Common myeloid progenitor, CD34-positive (primary cell): ENCODE data around the gene RPN2.

Source experiments
- CTCF ChIA-PET: fragments of 350-600 bp; sonication (Branson Sonifier 250); formaldehyde crosslinking; loops from one replicate; lab custom pipeline; 2021; ENCODE audit warnings: antibody characterized with exemption; lab: Charles Lee
- POLR2A ChIA-PET: fragments of 350-600 bp; sonication (Branson Sonifier 250); formaldehyde crosslinking; loops from one replicate; lab custom pipeline; 2021; ENCODE audit warnings: antibody characterized with exemption; lab: Charles Lee
- DNase-seq, 3 donors: peaks; one replicate each; pipeline versions ENCODE4 v3.0.0 to v3.0.0-alpha.2; 2013
- H3K27ac ChIP-seq, 2 experiments: 1 replicate in 1 of 2; 2 replicates in 1 of 2; pipeline ENCODE4 v1.7.0; 2013; ENCODE audit warnings: inconsistent platforms in 2 of 2, low read length in 2 of 2, mild to moderate bottlenecking in 2 of 2, low read depth in 1 of 2, moderate library complexity in 1 of 2; ENCODE audit not compliant: severe bottlenecking in 2 of 2, insufficient read depth in 1 of 2, poor library complexity in 1 of 2
- H3K27me3 ChIP-seq, 5 experiments: replicated peaks in 2 of 5; 1 replicate in 3 of 5; 2 replicates in 2 of 5; pipeline versions ENCODE4 v1.6.1 to v1.7.0; 2013; ENCODE audit warnings: low read length in 4 of 5, mild to moderate bottlenecking in 2 of 5, moderate library complexity in 2 of 5, inconsistent platforms in 1 of 5; ENCODE audit not compliant: insufficient read depth in 5 of 5, control insufficient read depth in 4 of 5
- H3K36me3 ChIP-seq, 4 experiments: 1 replicate in 2 of 4; 2 replicates in 2 of 4; pipeline versions ENCODE4 v1.6.1 to v1.7.0; 2013; ENCODE audit warnings: low read length in 3 of 4, control low read depth in 1 of 4, mild to moderate bottlenecking in 1 of 4; ENCODE audit not compliant: control insufficient read depth in 4 of 4, insufficient read depth in 4 of 4
- H3K4me1 ChIP-seq, 4 experiments: 1 replicate in 3 of 4; 2 replicates in 1 of 4; pipeline versions ENCODE4 v1.6.1 to v1.7.1; 2013; ENCODE audit warnings: low read length in 3 of 4, mild to moderate bottlenecking in 3 of 4, control low read depth in 1 of 4, inconsistent platforms in 1 of 4, moderate library complexity in 1 of 4; ENCODE audit not compliant: control insufficient read depth in 4 of 4, insufficient read depth in 4 of 4; ENCODE audit errors: control extremely low read depth in 1 of 4
- H3K4me3 ChIP-seq, 7 experiments: 1 replicate in 4 of 7; 2 replicates in 3 of 7; pipeline versions ENCODE4 v1.5.1 to v1.7.0; 2013; ENCODE audit warnings: mild to moderate bottlenecking in 7 of 7, low read length in 6 of 7, moderate library complexity in 6 of 7, inconsistent platforms in 2 of 7, low read depth in 2 of 7, control low read depth in 1 of 7; ENCODE audit not compliant: insufficient read depth in 4 of 7, control insufficient read depth in 1 of 7; ENCODE audit errors: extremely low read depth in 1 of 7
- H3K9me3 ChIP-seq, 5 experiments: 1 replicate in 4 of 5; 2 replicates in 1 of 5; pipeline versions ENCODE4 v1.6.1 to v1.7.1; 2013; ENCODE audit warnings: low read length in 4 of 5, mild to moderate bottlenecking in 2 of 5, inconsistent platforms in 1 of 5, low read depth in 1 of 5, moderate library complexity in 1 of 5; ENCODE audit not compliant: control insufficient read depth in 4 of 5, insufficient read depth in 2 of 5; ENCODE audit errors: control extremely low read depth in 1 of 5
- WGBS: methylation state at CpG from one replicate; pipeline ENCODE4 v1.1.5; 2013; ENCODE audit not compliant: insufficient coverage; 5-methylcytosine and 5-hydroxymethylcytosine counted together

The RPN2 gene

GRCh38 chr20:37192137-37192854 lies 13.2 kb downstream of the RPN2 start:
- ChIA-PET CTCF (interaction anchor here (0.5 to 9.4 kb wide), 13 partner anchors 9 to 343 kb away, joined by 3 to 58 read pairs (median 5); partner anchors contain the start of genes MROH8 and RPN2), POLR2A (interaction anchor here (1.5 kb wide), 1 partner anchor 13 kb away, joined by 6 read pairs; the partner anchor contains the start of genes MROH8 and RPN2)
- H3K4me3 ChIP-seq: no peak overlapping the region
- H3K4me1 ChIP-seq: peaks cover 12 to 70% (median 52%) of the 10 kb centered on the region in 4 experiments
- H3K9me3 ChIP-seq: no peaks in the 10 kb centered on the region
- peaks cover 0 to 58% (median 8%) of the 10 kb centered on the region in 4 experiments for H3K36me3 ChIP-seq
- DNase-seq: peak; percentile 80 to 93 (median 92)
- H3K27me3 ChIP-seq: no peaks in the 10 kb centered on the region
- WGBS: 33% methylated on average over 3 of the region's 5 CpGs
- no peak overlapping the region for H3K27ac ChIP-seq

GRCh38 chr20:37193226-37193625 lies 14.1 kb downstream of the RPN2 start:
- H3K27ac ChIP-seq: peak overlapping the region in 1 of 2 experiments; percentile 47
- no peaks in the 10 kb centered on the region for H3K9me3 ChIP-seq
- POLR2A ChIA-PET: interaction anchor here (0.6 to 1.5 kb wide), 2 partner anchors 14 to 21 kb away, joined by 3 to 6 read pairs; partner anchors contain the start of genes MROH8 and RPN2
- peaks cover 4 to 64% (median 11%) of the 10 kb centered on the region in 4 experiments for H3K36me3 ChIP-seq
- WGBS: 78% methylated on average over 3 of the region's 3 CpGs
- DNase-seq: no peak
- no peak overlapping the region for H3K4me3 ChIP-seq
- no peaks in the 10 kb centered on the region for H3K27me3 ChIP-seq
- CTCF ChIA-PET: interaction anchor here (0.7 to 9.4 kb wide), 5 partner anchors 15 to 344 kb away, joined by 3 to 58 read pairs (median 4); partner anchors contain the start of genes MROH8 and RPN2
- H3K4me1 ChIP-seq: peaks cover 12 to 70% (median 52%) of the 10 kb centered on the region in 4 experiments

- CTCF ChIA-PET: interaction anchor here (1.4 to 9.4 kb wide), 5 partner anchors 16 to 344 kb away, joined by 3 to 58 read pairs (median 21); partner anchors contain the start of genes MROH8 and RPN2
- WGBS: 97% methylated on average over 8 of the region's 8 CpGs
- Histone ChIP-seq H3K9me3 (no peaks in the 10 kb centered on the region), H3K27me3 (no peaks in the 10 kb centered on the region), H3K4me3 (peak overlapping the region in 2 of 7 experiments; percentile 16 to 50), H3K4me1 (peaks cover 12 to 67% (median 51%) of the 10 kb centered on the region in 4 experiments), H3K27ac (peak overlapping the region in 1 of 2 experiments; percentile 47), H3K36me3 (peaks cover 10 to 64% (median 14%) of the 10 kb centered on the region in 4 experiments)
- peak in 1 of 3 donors; percentile 13 for DNase-seq
- POLR2A ChIA-PET: interaction anchor here (0.6 kb wide), 1 partner anchor 22 kb away, joined by 3 read pairs; no protein-coding TSS in a partner anchor
Observed at GRCh38 chr20:37193821-37194220, 14.7 kb downstream of the RPN2 start.

DNA sequence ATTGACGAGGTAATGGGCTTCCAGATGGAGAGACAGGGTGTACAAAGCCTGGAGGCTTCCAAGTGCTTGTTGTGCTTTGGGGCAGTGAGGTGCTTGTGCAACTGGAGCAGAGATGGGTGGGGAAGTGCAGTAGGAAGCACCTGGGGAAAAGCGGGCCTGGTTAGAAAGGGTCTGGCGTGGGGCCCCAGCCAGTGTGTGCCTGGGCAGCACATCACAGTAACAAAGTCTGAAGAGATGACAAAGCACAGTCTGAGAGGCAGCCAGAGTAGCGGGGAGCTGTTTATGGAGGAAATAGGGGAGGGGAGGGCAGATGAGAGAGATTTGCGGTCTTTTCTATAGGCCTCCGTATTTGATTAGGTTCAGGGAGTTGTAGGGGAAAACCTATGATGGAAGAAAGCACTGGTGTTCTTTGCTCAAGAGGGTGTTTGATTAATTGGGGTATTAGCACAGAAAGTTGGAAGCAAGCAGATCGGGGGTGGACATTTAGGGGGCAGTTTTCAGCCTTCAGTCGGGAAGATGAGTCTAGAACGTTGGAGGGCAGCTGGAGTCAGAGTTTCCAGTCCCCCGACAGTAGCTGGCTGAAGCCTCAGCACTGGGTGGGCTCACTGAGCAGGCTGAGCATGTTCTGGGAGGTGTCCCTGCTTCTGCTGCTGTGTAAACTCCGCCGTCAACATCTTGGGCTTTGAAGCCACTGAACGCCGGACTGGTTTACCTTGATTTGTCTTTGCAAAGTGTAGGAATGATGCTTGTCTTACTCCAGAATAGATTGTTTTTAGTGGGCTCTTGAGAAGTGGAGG lies 15.7 kb downstream of the RPN2 start:
- DNase-seq: peak; percentile 70 to 93 (median 91)
- H3K4me3 ChIP-seq: peak overlapping the region in 6 of 7 experiments; percentile 8 to 58 (median 46)
- peaks cover 15 to 62% (median 22%) of the 10 kb centered on the region in 4 experiments for H3K36me3 ChIP-seq
- no peaks in the 10 kb centered on the region for H3K27me3 ChIP-seq
- 21% methylated on average over 14 of the region's 14 CpGs for WGBS
- no peaks in the 10 kb centered on the region for H3K9me3 ChIP-seq
- ChIA-PET CTCF (interaction anchor here (0.9 to 9.4 kb wide), 20 partner anchors 9 to 350 kb away, joined by 3 to 58 read pairs (median 6); partner anchors contain the start of genes MROH8 and RPN2), POLR2A (interaction anchor here (0.6 to 2.0 kb wide), 3 partner anchors 10 to 1235 kb away, joined by 3 to 7 read pairs (median 3); partner anchors contain the start of genes MROH8 and RPN2)
- peaks cover 12 to 57% (median 46%) of the 10 kb centered on the region in 4 experiments for H3K4me1 ChIP-seq
- peak overlapping the region in 1 of 2 experiments; percentile 60 for H3K27ac ChIP-seq

DNA sequence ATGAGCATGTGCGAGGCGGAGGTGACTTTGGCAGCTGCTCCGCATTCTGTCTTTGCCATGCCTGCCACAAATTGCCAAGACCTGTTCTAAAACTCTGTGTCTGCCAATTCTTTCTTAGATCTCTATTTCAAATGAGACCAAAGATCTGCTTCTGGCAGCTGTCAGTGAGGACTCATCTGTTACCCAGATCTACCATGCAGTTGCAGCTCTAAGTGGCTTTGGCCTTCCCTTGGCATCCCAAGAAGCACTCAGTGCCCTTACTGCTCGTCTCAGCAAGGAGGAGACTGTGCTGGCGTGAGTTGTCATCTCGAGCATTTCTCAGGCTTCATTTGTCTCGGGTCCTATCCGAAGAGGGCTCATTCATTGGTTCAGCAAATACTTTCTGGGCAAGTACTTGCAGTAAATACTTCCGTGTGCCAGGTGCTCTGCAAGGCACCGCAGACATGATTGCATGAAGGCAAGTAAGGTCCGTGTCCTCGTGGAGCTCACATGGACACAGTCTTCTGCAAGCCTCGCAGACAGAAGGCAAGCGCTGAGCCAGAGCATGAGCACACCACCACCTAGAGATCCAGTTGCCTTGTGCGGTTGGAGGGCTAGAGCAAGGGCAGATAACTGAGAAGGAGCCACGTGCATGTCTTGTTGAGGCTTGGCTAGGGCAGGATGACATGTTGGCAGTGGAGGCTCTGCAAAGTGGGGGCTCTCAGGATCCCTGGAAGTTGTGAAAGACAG lies 20.0 kb downstream of the RPN2 start:
- Histone ChIP-seq H3K27me3 (no peaks in the 10 kb centered on the region), H3K9me3 (no peaks in the 10 kb centered on the region), H3K36me3 (peaks cover 23 to 71% (median 43%) of the 10 kb centered on the region in 4 experiments), H3K4me1 (peaks cover 4 to 17% (median 16%) of the 10 kb centered on the region in 4 experiments), H3K4me3 (no peak overlapping the region), H3K27ac (no peak overlapping the region)
- CTCF ChIA-PET: interaction anchor here (3.1 kb wide), 1 partner anchor 335 kb away, joined by 16 read pairs; no protein-coding TSS in a partner anchor
- WGBS: 92% methylated on average over 14 of the region's 16 CpGs
- no peak for DNase-seq
- POLR2A ChIA-PET: no interaction called here

GRCh38 chr20:37200376-37200775 lies 21.2 kb downstream of the RPN2 start:
- Histone ChIP-seq H3K27ac (no peak overlapping the region), H3K4me3 (no peak overlapping the region), H3K36me3 (peaks cover 23 to 83% (median 55%) of the 10 kb centered on the region in 4 experiments), H3K27me3 (no peaks in the 10 kb centered on the region), H3K4me1 (peaks cover 1 to 5% (median 4%) of the 10 kb centered on the region in 4 experiments), H3K9me3 (no peaks in the 10 kb centered on the region)
- DNase-seq: no peak
- WGBS: no CpG with 5 or more reads among the region's 4 CpGs
- CTCF ChIA-PET: interaction anchor here (1.0 to 3.1 kb wide), 3 partner anchors 8 to 333 kb away, joined by 3 to 16 read pairs (median 5); no protein-coding TSS in a partner anchor
- POLR2A ChIA-PET: no interaction called here
